ENCODE results near the gene PCP2.

The PCP2 gene

GRCh38 chr19:7618771-7619510 is 14.6 kb downstream of the PCP2 start:
- no peak for DNase-seq

- DNase-seq: no peak
Measured at GRCh38 chr19:7618348-7618747, 15.2 kb downstream of the PCP2 start.

- no peak for DNase-seq
Measured at GRCh38 chr19:7617735-7618134, 15.8 kb downstream of the PCP2 start.

GRCh38 chr19:7617172-7617571 is 16.3 kb downstream of the PCP2 start:
- no peak for DNase-seq

GRCh38 chr19:7614859-7615741 is 18.4 kb downstream of the PCP2 start:
- DNase-seq: no peak

GRCh38 chr19:7612282-7613274 is 20.9 kb downstream of the PCP2 start:
- DNase-seq: no peak

- no peak for DNase-seq
Measured at GRCh38 chr19:7611541-7612279, 21.8 kb downstream of the PCP2 start.

GRCh38 chr19:7610491-7611240 is 22.9 kb downstream of the PCP2 start:
- DNase-seq: no peak

GRCh38 chr19:7607874-7608560 is 25.5 kb downstream of the PCP2 start:
- no peak for DNase-seq

- no peak for DNase-seq
Measured at GRCh38 chr19:7607212-7607873, 26.2 kb downstream of the PCP2 start.

GRCh38 chr19:7606289-7606688 is 27.2 kb downstream of the PCP2 start:
- DNase-seq: no peak

- DNase-seq: no peak
Measured at GRCh38 chr19:7605490-7606222, 27.9 kb downstream of the PCP2 start.

- no peak for DNase-seq
Measured at GRCh38 chr19:7603919-7604318, 29.6 kb downstream of the PCP2 start.

GRCh38 chr19:7602935-7603497 is 30.5 kb downstream of the PCP2 start:
- DNase-seq: no peak

- no peak for DNase-seq
Measured at GRCh38 chr19:7602240-7602934, 31.1 kb downstream of the PCP2 start.

GRCh38 chr19:7600721-7601120 is 32.8 kb downstream of the PCP2 start:
- no peak for DNase-seq

- no peak for DNase-seq
Measured at GRCh38 chr19:7598180-7598579, 35.3 kb downstream of the PCP2 start.

- DNase-seq: no peak
Measured at GRCh38 chr19:7597689-7598088, 35.8 kb downstream of the PCP2 start.
